Parathyroid adenoma (tissue), 2 donors: Measurements from ENCODE around the gene CXCL10.

Experiments used
- H2AFZ ChIP-seq: fragments of 300-600 bp; sonication (generic); one replicate; pipeline ENCODE4 v1.7.0; 2017; ENCODE audit warnings: antibody characterized with exemption, mild to moderate bottlenecking
- H3K27ac ChIP-seq: fragments of 300-600 bp; sonication (generic); one replicate; pipeline ENCODE4 v1.7.0; 2017
- H3K27me3 ChIP-seq: fragments of 300-600 bp; sonication (generic); one replicate; pipeline ENCODE4 v1.7.0; 2017; ENCODE audit warnings: low read length; ENCODE audit not compliant: control insufficient read depth, insufficient read depth
- H3K36me3 ChIP-seq: fragments of 300-600 bp; sonication (generic); one replicate; pipeline ENCODE4 v1.7.0; 2017; ENCODE audit warnings: low read length; ENCODE audit not compliant: control insufficient read depth, insufficient read depth
- H3K4me1 ChIP-seq: fragments of 300-600 bp; sonication (generic); one replicate; pipeline ENCODE4 v1.7.0; 2017; ENCODE audit warnings: control low read depth
- H3K4me2 ChIP-seq: fragments of 300-600 bp; sonication (generic); one replicate; pipeline ENCODE4 v1.7.0; 2017; ENCODE audit warnings: low read length
- H3K4me3 ChIP-seq: fragments of 300-600 bp; sonication (generic); one replicate; pipeline ENCODE4 v1.7.0; 2017; ENCODE audit warnings: low read depth, low read length
- H3K79me2 ChIP-seq: fragments of 300-600 bp; sonication (generic); one replicate; pipeline ENCODE4 v1.7.0; 2017; ENCODE audit warnings: control low read depth
- H3K9ac ChIP-seq: fragments of 300-600 bp; sonication (generic); one replicate; pipeline ENCODE4 v1.7.0; 2017; ENCODE audit warnings: mild to moderate bottlenecking
- H3K9me3 ChIP-seq: fragments of 300-600 bp; sonication (generic); one replicate; pipeline ENCODE4 v1.7.0; 2017; ENCODE audit warnings: low read length; ENCODE audit not compliant: control insufficient read depth
- TF ChIP-seq, protein P1 (sequence below): fragments of 300-600 bp; sonication (generic); IDR thresholded peaks from one replicate; pipeline ENCODE4 v1.7.0; 2017; ENCODE audit warnings: antibody characterized with exemption, mild to moderate bottlenecking
- donor health status: primary hyperparathyroidism.

Gene CXCL10

DNA sequence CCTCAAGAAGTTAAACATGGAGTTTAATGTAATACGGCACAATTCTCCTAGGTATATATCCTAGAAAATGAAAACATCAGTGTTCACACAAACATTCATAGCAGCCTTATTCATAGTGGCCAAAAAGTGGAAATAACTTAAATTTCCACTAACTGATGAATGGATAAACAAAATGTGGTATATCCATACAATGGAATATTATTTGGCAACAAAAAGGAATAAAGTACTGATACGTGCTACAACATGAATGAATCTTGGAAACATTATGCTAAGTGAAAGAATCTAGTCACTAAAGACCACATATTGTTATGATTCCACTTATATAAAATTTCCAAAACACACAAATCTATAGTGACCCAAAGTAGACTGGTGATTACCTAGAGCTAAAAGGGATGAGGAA is 47.1 kb downstream of the CXCL10 start:
- H3K79me2 ChIP-seq, result no peaks in the 10 kb centered on the region
- no peak overlapping the region for H3K4me3 ChIP-seq
- TF ChIP-seq, protein P1, sequence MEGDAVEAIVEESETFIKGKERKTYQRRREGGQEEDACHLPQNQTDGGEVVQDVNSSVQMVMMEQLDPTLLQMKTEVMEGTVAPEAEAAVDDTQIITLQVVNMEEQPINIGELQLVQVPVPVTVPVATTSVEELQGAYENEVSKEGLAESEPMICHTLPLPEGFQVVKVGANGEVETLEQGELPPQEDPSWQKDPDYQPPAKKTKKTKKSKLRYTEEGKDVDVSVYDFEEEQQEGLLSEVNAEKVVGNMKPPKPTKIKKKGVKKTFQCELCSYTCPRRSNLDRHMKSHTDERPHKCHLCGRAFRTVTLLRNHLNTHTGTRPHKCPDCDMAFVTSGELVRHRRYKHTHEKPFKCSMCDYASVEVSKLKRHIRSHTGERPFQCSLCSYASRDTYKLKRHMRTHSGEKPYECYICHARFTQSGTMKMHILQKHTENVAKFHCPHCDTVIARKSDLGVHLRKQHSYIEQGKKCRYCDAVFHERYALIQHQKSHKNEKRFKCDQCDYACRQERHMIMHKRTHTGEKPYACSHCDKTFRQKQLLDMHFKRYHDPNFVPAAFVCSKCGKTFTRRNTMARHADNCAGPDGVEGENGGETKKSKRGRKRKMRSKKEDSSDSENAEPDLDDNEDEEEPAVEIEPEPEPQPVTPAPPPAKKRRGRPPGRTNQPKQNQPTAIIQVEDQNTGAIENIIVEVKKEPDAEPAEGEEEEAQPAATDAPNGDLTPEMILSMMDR, result no peak
- H2AFZ ChIP-seq, result no peak overlapping the region
- H3K4me1 ChIP-seq, result no peaks in the 10 kb centered on the region
- no peak overlapping the region for H3K4me2 ChIP-seq
- H3K27ac ChIP-seq, result no peak overlapping the region
- no peaks in the 10 kb centered on the region for H3K36me3 ChIP-seq
- H3K9me3 ChIP-seq, result no peaks in the 10 kb centered on the region
- no peaks in the 10 kb centered on the region for H3K27me3 ChIP-seq
- H3K9ac ChIP-seq, result no peak overlapping the region

DNA sequence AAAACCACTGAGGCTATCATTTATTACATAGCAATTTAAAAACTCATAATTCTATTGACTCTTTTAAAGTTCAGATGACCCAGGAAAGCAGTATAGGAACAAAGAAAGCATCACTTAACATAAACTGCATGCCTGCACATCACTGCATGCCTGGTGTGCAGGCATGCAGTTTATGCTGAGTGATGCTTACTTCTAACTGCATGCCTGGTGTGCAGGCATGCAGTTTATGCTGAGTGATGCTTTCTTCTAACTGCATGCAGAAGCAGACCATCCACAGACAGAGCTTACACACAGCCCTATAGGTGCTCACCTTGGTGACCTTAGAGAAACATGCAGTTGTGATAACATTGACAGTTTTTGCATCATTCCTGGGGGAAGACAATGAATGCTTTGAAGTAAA is 49.5 kb downstream of the CXCL10 start:
- TF ChIP-seq, protein P1, result no peak
- Histone ChIP-seq H2AFZ (no peak overlapping the region), H3K27me3 (no peaks in the 10 kb centered on the region), H3K4me2 (no peak overlapping the region), H3K9me3 (no peaks in the 10 kb centered on the region), H3K79me2 (no peaks in the 10 kb centered on the region), H3K9ac (no peak overlapping the region), H3K4me3 (no peak overlapping the region), H3K36me3 (no peaks in the 10 kb centered on the region), H3K27ac (no peak overlapping the region), H3K4me1 (no peaks in the 10 kb centered on the region)
